Vagina (tissue), 2 donors: ENCODE results near the gene AMBN. TPM values are rescaled to one million over a fixed set of nuclear protein-coding genes. Genes with fewer than 3 reads are reported as not detected.

ENCODE experiments used
- DNase-seq, 2 donors: peaks; one replicate each; pipeline ENCODE4 v3.0.0-alpha.2; 2017; ENCODE audit errors: extremely low spot score in 2 of 2
- H3K27ac ChIP-seq: fragments of 200-600 bp; sonication (generic); one replicate; pipeline ENCODE4 v1.5.1; 2019
- H3K27me3 ChIP-seq: fragments of 200-600 bp; sonication (generic); one replicate; pipeline ENCODE4 v1.5.1; 2019
- H3K36me3 ChIP-seq, 2 donors: fragments of 200-600 bp; sonication (generic); one replicate each; pipeline ENCODE4 v1.5.1; 2017 to 2019
- H3K4me1 ChIP-seq: fragments of 200-600 bp; sonication (generic); one replicate; pipeline ENCODE4 v1.5.1; 2019
- H3K4me3 ChIP-seq, 2 donors: fragments of 200-600 bp; sonication (generic); 1 replicate in 1 of 2; 2 replicates in 1 of 2; pipeline ENCODE4 v1.5.1; 2016 to 2019
- H3K9me3 ChIP-seq: fragments of 200-600 bp; sonication (generic); one replicate; pipeline ENCODE4 v1.5.1; 2019
- CTCF ChIP-seq, 3 experiments: fragments of 450-650 bp in 2 of 3; fragments of 200-600 bp in 1 of 3; sonication (generic) in 1 of 3; IDR thresholded peaks; one replicate each; pipeline ENCODE4 v1.5.1; 2017 to 2019; ENCODE audit warnings: antibody characterized with exemption in 3 of 3, mild to moderate bottlenecking in 2 of 3, moderate library complexity in 2 of 3
- POLR2A ChIP-seq, 2 donors: fragments of 450-650 bp; IDR thresholded peaks; one replicate each; pipeline ENCODE4 v1.6.1; 2017; ENCODE audit warnings: antibody characterized with exemption in 2 of 2, mild to moderate bottlenecking in 2 of 2, moderate library complexity in 2 of 2
- POLR2AphosphoS5 ChIP-seq, 2 donors: sonication (generic); formaldehyde crosslinking; IDR thresholded peaks; one replicate each; pipeline ENCODE4 v1.9.0; 2017; ENCODE audit warnings: antibody characterized with exemption in 2 of 2, mild to moderate bottlenecking in 2 of 2, low read depth in 1 of 2; ENCODE audit not compliant: insufficient read depth in 1 of 2
- intact Hi-C: fragments of 100-400 bp; cut with DNase I; formaldehyde crosslinking; loops from one replicate; pipeline ENCODE4 v1.15.1; 2023
- total RNA-seq: library from RNA; depleted of rRNA; stranded (reverse); fragments of >200 nt; gene quantifications from one replicate; pipeline ENCODE4 v1.2.3, GENCODE V29; 2016

The AMBN gene
- total RNA-seq, 1 donor from 2014 or later, result not detected

GRCh38 chr4:70577220-70577927 is 14.7 kb upstream of the AMBN start:
- no peak for DNase-seq
- Histone ChIP-seq H3K36me3 (no peaks in the 10 kb centered on the region), H3K9me3 (no peaks in the 10 kb centered on the region), H3K27ac (no peak overlapping the region), H3K4me3 (no peak overlapping the region), H3K4me1 (no peaks in the 10 kb centered on the region), H3K27me3 (no peaks in the 10 kb centered on the region)
- intact Hi-C loops, result no loop called here
- no peak for TF ChIP-seq CTCF (IDR thresholded peaks at IDR 0.05)
- TF ChIP-seq POLR2AphosphoS5 (IDR thresholded peaks at IDR 0.05; ENCODE audit: insufficient read depth in 1 of 2, low read depth in 1 of 2), result no peak
- no peak for TF ChIP-seq POLR2A (IDR thresholded peaks at IDR 0.05)

- TF ChIP-seq CTCF (IDR thresholded peaks at IDR 0.05) (no peak), POLR2A (IDR thresholded peaks at IDR 0.05) (no peak), POLR2AphosphoS5 (IDR thresholded peaks at IDR 0.05; ENCODE audit: insufficient read depth in 1 of 2, low read depth in 1 of 2) (no peak)
- H3K36me3 ChIP-seq, result no peaks in the 10 kb centered on the region
- intact Hi-C loops, result no loop called here
- H3K9me3 ChIP-seq, result no peaks in the 10 kb centered on the region
- H3K27me3 ChIP-seq, result no peaks in the 10 kb centered on the region
- no peak overlapping the region for H3K4me3 ChIP-seq
- H3K27ac ChIP-seq, result no peak overlapping the region
- no peak for DNase-seq
- H3K4me1 ChIP-seq, result no peaks in the 10 kb centered on the region
Measured at GRCh38 chr4:70581980-70582379, 10.1 kb upstream of the AMBN start.

GRCh38 chr4:70583952-70584834 is 7.9 kb upstream of the AMBN start:
- H3K27ac ChIP-seq, result no peak overlapping the region
- H3K4me1 ChIP-seq, result no peaks in the 10 kb centered on the region
- DNase-seq, result no peak

GRCh38 chr4:70586841-70587240 is 5.2 kb upstream of the AMBN start:
- no peak for DNase-seq

More at GRCh38 chr4:70583952-70584834, 7.9 kb upstream of the AMBN start:
- Histone ChIP-seq H3K4me3 (no peak overlapping the region), H3K9me3 (no peaks in the 10 kb centered on the region), H3K36me3 (no peaks in the 10 kb centered on the region), H3K27me3 (no peaks in the 10 kb centered on the region)
- TF ChIP-seq CTCF (IDR thresholded peaks at IDR 0.05) (no peak), POLR2A (IDR thresholded peaks at IDR 0.05) (no peak), POLR2AphosphoS5 (IDR thresholded peaks at IDR 0.05; ENCODE audit: insufficient read depth in 1 of 2, low read depth in 1 of 2) (no peak)
- intact Hi-C loops, result no loop called here

More at GRCh38 chr4:70586841-70587240, 5.2 kb upstream of the AMBN start:
- H3K36me3 ChIP-seq, result no peaks in the 10 kb centered on the region
- no peak overlapping the region for H3K27ac ChIP-seq
- intact Hi-C loops, result no loop called here
- no peaks in the 10 kb centered on the region for H3K4me1 ChIP-seq
- H3K9me3 ChIP-seq, result no peaks in the 10 kb centered on the region
- H3K4me3 ChIP-seq, result no peak overlapping the region
- TF ChIP-seq CTCF (IDR thresholded peaks at IDR 0.05) (no peak), POLR2A (IDR thresholded peaks at IDR 0.05) (no peak), POLR2AphosphoS5 (IDR thresholded peaks at IDR 0.05; ENCODE audit: insufficient read depth in 1 of 2, low read depth in 1 of 2) (no peak)
- H3K27me3 ChIP-seq, result no peaks in the 10 kb centered on the region
